D341Med (cell line): ENCODE measurements around the gene HCFC1.
"Not testable (repeated sequence)": the region's sequence is repeated elsewhere in the genome, so short reads cannot be mapped to it uniquely, and the experiment has no call there.

ENCODE experiments used
- DNase-seq: peaks from one replicate; pipeline ENCODE4 v3.0.0; 2012; ENCODE audit warnings: low spot score

Gene HCFC1

GRCh38 chrX:154008521-154008920 lies 36.9 kb upstream of the HCFC1 start:
- DNase-seq = no peak

GRCh38 chrX:154006947-154007346 lies 35.3 kb upstream of the HCFC1 start:
- no peak for DNase-seq

- no peak for DNase-seq
These were observed 32.7 kb upstream of the HCFC1 start for GRCh38 chrX:154004315-154004714.

- DNase-seq = no peak
These were observed 30.6 kb upstream of the HCFC1 start for GRCh38 chrX:154002215-154002719.

GRCh38 chrX:154000051-154000450 lies 28.4 kb upstream of the HCFC1 start:
- DNase-seq = no peak

GRCh38 chrX:153999359-154000037 lies 27.9 kb upstream of the HCFC1 start:
- DNase-seq = no peak

- no peak for DNase-seq
These were observed 23.9 kb upstream of the HCFC1 start for GRCh38 chrX:153995504-153995903.

- not testable (repeated sequence) for DNase-seq
These were observed 22.8 kb upstream of the HCFC1 start for GRCh38 chrX:153994398-153994797.

- DNase-seq = no peak
These were observed 22.4 kb upstream of the HCFC1 start for GRCh38 chrX:153993978-153994377.

GRCh38 chrX:153993079-153993478 lies 21.5 kb upstream of the HCFC1 start:
- no peak for DNase-seq

- no peak for DNase-seq
These were observed 20.6 kb upstream of the HCFC1 start for GRCh38 chrX:153992180-153992579.

- DNase-seq = no peak
These were observed 19.5 kb upstream of the HCFC1 start for GRCh38 chrX:153991013-153991580.

- no peak for DNase-seq
These were observed 18.5 kb upstream of the HCFC1 start for GRCh38 chrX:153989973-153990655.

GRCh38 chrX:153988493-153988892 lies 16.9 kb upstream of the HCFC1 start:
- no peak for DNase-seq

- no peak for DNase-seq
These were observed 12.9 kb upstream of the HCFC1 start for GRCh38 chrX:153984351-153985178.

- DNase-seq = no peak
These were observed 11.7 kb upstream of the HCFC1 start for GRCh38 chrX:153983321-153983801.

GRCh38 chrX:153981771-153982533 lies 10.3 kb upstream of the HCFC1 start:
- DNase-seq = no peak

GRCh38 chrX:153981231-153981630 lies 9.6 kb upstream of the HCFC1 start:
- no peak for DNase-seq

GRCh38 chrX:153980394-153980793 lies 8.8 kb upstream of the HCFC1 start:
- DNase-seq = not testable (repeated sequence)

- no peak for DNase-seq
These were observed 3.2 kb upstream of the HCFC1 start for GRCh38 chrX:153974726-153975286.
